GM19023 (cell line): Measurements from ENCODE around the gene MICALL2.

Source experiments
- ATAC-seq: cut with Tn5 transposase; IDR thresholded peaks from one replicate; pipeline ENCODE4 v1.9.1; 2021; ENCODE audit warnings: mild to moderate bottlenecking, moderate library complexity; ENCODE audit not compliant: unreplicated experiment

The MICALL2 gene

DNA sequence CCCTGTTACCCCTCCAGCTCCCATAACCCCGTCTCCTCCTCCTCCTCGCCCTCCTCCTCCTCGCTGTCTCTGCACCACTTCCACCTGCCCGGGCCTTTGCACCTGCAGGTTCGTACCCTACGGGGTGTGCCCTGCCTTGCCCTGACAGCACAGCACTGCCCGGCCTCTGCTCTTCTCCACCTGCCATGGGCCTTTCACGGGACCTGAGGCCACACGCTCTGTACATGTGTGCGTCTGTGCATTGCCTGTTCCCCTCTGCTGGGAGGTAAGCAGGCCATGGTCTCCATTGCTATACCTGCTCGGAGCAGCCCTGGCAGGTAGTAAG lies 40.0 kb downstream of the MICALL2 start:
- ATAC-seq: no peak

- ATAC-seq: no peak
Measured at GRCh38 chr7:1418505-1419309, 40.6 kb downstream of the MICALL2 start.

GRCh38 chr7:1415389-1415990 lies 43.8 kb downstream of the MICALL2 start:
- no peak for ATAC-seq

DNA sequence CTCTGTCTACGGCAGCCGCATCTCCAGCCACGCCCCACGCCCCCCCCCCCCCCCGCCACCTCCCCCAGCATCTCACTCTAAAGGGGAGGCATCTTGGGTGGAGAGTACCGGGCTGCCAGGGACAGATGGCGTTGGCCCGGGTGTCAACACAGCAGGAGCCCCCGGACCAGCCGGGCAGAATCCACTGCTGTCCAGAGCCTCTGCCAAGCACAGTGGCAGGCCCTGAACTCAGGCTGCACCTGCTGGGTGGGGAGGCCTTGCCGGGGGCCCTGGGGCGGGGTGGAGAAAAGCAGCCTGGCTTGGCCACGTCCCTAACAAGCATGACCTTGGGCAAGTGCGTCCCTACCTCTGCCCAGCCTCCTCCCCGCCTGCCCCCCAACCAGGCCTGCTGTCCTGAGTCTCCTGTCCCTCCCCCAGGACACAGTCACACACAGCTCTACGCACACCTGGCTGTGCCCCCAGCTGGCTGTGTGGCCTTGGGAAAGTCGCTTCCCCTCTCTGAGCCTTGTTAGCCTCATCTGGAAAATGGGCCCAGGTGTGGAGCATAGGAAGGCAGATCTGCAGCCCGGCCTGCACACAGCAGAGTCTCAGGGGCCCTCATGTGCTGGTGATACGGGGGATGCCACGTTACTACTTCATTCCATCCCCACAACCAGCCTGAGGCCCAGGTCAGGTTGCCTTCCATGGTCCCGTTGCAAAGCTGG lies 45.2 kb downstream of the MICALL2 start:
- no peak for ATAC-seq

DNA sequence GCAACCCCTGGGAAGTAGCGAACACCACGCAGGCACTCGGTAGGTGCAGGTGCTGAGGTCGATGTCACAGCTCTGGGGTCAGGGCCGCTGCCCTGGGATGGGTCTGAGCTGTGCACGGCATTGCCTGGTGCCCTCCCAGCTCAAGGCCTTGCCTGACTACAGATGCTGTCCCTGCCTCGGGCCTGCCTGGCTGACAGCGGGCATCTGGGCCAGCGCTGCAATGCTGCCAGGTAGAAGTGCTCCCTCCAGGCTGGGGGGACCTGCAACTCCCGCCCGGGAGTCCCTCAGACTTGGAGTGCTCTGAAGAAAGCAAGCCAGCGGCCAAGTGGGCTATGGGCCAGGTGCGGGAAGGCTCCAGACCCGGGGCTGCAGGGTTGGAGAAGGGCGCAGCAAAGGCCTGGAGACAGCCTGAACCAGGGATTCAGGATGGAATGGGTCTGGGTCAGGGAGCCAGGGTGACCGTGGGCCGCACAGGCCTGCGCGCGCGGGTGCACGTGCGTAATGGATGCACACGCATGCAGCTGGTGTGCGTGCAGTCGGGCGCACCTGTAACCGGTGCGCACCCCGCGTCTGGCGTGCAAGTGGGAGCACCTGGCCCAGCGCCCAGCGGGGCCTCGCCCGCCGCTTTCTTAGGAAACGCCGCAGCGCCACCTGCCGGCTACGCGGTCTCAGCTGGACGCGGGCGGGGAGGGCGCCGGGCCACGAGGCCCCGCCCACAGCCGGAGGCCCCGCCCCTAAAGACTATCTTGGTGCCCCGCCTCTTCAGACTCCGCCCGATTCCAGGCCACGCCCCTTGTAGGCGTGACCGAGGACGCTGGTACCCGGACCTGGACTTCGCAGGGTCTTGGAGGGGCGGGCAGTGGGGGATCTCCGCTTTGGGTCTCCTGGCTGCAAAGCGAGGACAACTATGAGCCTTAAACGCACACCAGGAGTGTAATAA lies 46.7 kb downstream of the MICALL2 start:
- no peak for ATAC-seq

GRCh38 chr7:1411414-1411813 lies 47.9 kb downstream of the MICALL2 start:
- ATAC-seq: no peak

DNA sequence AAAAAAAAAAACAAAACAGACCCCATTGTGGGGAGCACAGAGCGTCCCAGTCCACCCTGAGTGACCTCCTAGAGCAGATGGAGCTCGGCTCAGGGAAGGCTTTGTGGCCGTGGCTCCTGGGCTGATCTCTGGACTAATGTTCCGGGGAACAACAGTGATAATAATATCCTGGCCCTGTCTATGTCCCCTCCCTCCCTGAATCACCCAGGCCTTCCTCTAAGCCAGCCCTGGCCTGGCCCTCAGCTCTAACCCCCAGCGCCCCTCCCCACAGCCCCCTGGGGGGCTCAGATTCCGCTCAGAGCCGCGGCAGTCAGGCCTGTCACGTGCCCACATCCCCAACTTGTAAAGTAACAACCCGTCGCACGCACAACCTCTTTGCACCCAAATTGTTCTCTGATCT lies 48.3 kb downstream of the MICALL2 start:
- ATAC-seq: no peak

GRCh38 chr7:1409555-1409954 lies 49.7 kb downstream of the MICALL2 start:
- no peak for ATAC-seq

DNA sequence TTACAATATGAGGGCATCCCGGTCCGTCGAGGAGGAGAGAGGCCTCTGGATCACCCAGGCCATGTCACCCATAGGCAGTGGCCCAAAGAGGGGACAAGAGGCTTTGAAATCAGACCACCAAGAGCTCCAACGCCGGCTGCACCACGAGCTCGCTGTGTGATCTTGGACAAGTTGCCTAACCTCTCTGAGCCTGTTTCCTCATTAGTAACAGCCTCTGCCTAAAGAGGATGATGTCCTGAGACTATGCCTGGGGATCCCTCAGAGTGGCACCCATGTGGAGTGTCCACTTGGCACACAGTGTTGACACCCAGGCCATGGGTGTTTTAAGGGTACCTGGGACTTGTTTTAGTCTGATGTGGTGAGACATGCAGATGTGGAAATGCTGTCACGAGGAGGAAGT lies 50.8 kb downstream of the MICALL2 start:
- ATAC-seq: no peak

GRCh38 chr7:1407892-1408291 lies 51.4 kb downstream of the MICALL2 start:
- no peak for ATAC-seq

DNA sequence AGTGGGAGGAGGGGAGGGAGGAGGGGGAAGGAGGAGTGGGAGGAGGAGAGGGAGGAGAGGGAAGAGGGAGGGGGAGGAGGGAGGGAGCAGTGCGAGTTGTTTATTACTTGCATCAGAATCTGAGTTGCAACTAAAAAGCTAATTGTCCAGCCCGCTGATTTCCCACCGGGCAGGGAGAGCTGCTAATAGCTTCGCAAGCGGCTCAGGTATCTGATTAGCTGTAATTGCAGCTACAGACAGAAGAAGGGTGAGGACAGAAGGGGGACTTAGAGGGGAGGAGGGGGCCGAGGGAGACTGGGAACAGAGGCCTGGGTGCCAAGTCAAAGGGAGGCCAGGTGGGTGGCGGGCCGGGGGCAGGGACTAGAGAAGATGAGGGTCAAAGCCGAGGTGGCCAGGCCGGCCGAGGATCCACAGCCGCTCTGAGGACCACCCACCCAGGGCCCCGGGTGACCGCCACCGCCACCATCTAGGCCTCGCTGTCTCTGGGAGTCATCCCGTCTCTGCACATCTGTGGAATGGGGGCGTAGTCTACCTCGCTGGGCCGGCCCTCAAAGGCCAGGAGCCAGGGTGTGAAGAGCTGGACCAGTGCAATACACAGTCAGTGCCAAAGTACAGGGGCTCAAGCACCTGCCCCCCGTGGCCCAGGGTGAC lies 54.2 kb downstream of the MICALL2 start:
- ATAC-seq: no peak

GRCh38 chr7:1404460-1404809 lies 54.8 kb downstream of the MICALL2 start:
- no peak for ATAC-seq

DNA sequence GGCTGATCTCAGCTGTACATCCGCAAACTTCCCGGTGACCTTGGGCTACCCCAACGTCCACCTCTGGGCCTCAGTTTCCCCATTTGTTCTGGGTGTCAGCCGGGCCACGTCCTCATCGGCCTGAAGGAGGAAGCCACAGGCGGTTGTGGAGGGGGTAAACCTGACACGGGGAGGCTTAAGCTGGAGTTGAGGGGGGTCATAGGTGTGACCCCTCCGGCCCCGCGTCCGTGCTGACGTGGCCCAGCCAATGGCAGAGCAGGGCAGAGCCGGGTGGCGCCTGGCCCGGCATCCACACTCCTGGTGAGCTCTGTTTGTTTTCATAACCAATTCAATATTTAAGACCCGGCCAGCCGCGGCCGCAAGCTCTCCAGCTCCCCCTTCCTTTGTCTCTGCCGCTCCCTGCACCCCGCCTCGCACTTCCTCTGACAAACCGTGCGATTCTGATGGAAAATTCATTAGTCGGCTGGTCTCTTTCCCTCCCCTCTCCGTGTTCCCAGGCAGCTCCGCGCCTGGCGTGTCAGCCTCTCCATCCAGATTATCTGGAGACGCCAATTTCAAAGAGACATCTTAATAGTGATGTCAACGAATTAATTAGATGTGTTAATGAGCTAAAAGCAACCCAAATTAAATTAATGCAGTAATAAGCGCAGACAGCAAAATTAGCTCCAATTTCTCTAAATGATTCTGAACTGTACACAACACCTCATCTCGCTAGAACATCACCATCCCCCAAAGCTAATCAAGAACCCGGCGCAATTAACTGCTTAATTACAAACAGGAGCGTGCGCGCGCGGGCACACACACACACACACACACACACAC lies 55.4 kb downstream of the MICALL2 start:
- no peak for ATAC-seq

DNA sequence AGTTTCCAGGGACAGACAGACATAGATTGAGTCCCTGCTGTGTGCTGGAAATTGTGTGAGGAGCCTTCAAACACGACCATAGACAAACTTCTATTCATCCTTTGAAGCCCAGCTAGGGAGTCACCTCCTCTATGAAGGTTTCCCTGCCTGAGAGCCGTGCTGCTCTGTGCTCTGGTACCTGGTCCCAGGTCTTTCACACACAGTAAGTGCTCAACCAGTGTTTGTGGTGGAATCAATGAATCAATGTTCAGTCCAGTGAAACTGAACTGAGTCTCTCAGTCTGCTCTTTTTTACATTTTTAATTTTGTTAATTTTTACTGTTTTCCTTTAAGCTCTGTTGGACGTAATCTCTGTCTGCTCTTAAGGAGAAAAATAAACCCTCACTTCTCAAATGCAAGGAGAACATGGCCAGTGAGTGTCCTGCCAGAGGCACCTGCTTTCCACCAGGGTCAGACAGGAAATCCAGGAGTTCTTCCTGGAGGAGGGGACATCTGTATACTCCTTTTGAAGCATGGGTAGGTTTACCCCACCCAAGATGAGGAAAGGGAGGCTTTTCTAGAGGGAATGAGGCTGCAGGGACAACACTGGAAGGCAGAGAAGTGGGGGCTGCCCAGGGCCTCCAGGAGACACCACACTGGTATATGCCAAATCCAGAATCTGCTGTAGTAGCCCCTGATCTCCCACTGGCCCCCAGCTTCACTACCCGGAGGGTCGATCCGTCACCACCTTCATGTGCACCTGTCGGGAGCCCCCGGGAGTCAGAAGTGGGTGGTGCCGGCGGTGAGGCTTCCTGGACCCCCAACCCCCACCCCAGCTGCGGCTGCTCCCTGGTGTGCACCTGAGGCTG lies 56.3 kb downstream of the MICALL2 start:
- no peak for ATAC-seq

- ATAC-seq: no peak
Measured at GRCh38 chr7:1402110-1402790, 57.0 kb downstream of the MICALL2 start.

DNA sequence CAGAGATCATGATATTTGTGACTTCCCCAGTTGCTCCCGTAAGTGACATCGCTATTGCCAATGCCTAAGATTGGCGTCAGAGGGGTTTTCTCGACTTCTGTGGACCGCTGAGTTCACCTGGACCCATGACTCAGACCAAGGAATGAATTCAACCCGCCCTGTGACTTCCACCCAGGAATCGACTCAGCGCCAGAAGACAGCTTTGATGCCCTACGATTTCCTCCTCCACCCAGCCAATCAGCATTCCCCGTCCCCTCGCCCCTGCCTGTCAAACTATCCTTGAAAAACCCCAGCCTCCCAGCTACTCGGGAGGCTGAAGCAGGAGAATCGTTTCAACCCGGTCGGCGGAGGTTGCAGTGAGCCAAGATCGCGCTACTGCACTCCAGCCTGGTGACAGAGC lies 58.3 kb downstream of the MICALL2 start:
- no peak for ATAC-seq

GRCh38 chr7:1400371-1400770 lies 58.9 kb downstream of the MICALL2 start:
- no peak for ATAC-seq
